ENCODE results near the gene BHLHA15.

Gene BHLHA15

GRCh38 chr7:98244871-98245270, 33.6 kb downstream of the BHLHA15 start:
- no peak for DNase-seq

DNA sequence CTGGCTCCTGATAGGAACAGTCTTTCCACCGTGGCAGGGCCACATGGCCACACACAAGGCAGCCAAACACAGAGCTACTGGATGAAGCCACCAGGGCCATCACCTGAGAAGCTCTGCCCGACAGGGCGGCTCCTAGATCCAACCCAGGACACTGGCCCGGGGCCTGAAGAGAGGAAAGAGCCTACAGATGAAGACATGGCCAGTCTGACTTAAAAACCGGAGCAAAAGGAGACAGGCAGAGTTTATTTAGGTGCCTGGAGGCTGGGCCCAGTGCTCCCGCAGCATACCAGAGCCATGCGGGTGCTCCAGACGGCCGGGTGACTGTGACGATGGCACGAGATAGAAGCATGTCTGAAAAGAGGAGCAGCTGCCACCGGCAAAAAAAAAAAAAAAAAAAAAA, 36.9 kb downstream of the BHLHA15 start:
- no peak for DNase-seq

GRCh38 chr7:98249106-98249505, 37.9 kb downstream of the BHLHA15 start:
- DNase-seq: no peak

DNA sequence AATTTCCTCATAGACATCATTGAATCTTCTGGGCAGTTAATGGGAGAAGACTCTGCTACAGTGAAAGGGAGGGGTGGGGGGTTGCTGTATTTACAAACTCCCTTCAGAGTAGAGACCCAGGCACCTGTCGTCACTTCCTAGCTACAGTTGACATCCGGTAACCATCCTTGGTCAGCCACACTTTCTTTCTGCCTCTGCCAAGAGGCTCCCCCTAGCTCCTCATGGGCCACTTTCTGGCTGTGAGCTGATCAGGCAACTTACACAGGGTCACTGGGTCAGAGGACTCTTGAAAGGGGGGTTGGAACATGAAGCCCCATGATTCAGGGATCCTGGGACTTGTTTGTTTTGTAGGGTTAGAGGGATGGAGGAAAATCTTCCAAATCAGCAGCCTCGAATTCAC, 39.5 kb downstream of the BHLHA15 start:
- DNase-seq: no peak

DNA sequence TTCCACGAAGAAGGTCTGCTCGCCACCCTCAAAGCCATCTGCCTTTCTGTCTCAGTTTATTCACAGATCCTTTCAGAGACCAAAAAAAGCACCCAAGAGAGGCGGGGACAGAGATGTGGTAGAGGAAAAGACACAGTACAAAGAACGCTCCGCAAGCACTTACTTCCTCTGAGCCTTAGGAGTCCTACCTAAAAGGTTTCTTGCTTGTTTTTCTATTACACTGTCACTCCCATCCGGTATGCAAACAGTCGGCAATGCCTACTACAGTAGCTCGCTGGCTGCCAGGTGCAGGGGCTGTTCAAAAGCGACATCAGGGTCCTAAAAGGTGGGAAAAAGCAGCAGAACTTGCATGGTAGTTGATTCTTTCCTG, 40.0 kb downstream of the BHLHA15 start:
- DNase-seq: no peak

GRCh38 chr7:98251601-98252424, 40.6 kb downstream of the BHLHA15 start, which contains the start of gene TECPR1:
Gene TECPR1 (minus strand): TSS chr7:98252232. CDS start chr7:98246146, 6,086 bp downstream.
- DNase-seq: peak; percentile 87

DNA sequence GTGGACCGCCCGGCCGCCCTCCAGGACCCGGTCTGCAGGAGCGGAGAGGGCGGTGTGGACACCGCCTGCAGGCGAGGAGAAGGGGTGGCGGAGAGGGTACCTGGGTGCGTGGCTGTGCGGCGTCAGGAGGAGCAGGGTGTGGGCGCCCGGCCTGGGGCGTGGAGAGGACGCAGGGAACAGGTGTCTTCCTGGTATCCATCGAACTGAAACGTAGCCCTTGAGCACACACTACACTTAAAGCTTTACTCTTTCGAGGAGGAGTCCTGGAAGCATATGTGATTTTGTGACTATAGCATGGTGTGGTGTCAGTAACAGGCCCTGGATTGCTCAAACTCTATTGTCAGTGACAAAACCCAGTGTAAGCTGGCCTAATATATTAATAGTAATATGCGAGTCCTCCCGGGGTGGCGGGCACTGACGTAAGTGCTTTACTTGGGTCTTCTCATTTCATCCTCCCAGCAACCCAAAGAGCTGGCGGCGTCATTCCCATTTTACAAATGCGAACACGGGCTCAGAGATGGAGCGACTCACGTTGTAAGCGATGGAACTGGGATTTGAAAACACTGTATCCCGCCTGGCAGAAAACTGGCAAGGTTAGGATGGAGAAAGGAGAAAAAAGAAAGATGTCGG, 41.3 kb downstream of the BHLHA15 start:
- no peak for DNase-seq

GRCh38 chr7:98254516-98254915, 43.3 kb downstream of the BHLHA15 start:
- no peak for DNase-seq

- DNase-seq: no peak
These were observed 43.8 kb downstream of the BHLHA15 start for GRCh38 chr7:98254951-98255610.

DNA sequence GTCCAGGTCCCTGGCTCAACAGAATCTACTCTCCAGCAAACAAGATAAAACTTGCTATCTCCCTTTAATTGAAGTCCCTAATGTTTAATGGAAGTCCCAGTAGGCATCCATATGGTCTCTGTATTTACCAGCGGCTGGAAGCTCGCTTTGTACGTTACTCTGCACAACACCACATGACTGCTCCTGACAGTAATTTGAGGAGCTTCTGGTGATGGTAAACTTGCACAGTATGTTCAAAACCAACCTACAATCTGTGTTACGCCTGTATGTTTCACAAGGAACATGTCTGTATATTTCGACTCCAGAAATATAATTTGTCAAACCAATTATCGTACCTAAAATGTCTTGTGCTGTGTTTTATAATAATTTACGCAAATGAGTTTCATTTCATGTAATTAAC, 45.2 kb downstream of the BHLHA15 start:
- DNase-seq: no peak

DNA sequence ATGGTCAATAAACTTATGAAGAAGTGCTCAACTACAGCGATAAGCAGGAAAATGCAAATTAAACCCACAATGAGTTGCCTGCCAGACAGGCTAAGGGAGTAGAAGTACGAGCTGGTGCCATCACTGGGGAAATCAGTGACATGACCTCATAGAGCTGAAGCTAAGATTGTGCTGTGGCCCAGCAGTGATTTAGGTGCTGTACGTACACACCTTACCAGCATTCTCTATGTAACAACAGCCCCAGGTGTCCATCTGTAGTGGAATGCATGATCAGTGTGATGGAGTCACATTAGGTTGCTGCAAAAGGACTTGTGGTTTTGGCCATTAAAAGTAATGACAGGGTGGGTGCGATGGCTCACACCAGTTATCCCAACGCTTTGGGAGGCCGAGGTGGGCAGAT, 46.5 kb downstream of the BHLHA15 start:
- no peak for DNase-seq
